SK-N-MC (cell line): ENCODE measurements around the gene EMX2.

Experiments used
- EZH2 ChIP-seq: fragments of 200-600 bp; sonication (generic); IDR thresholded peaks from one replicate; pipeline ENCODE4 v1.6.1; 2017; ENCODE audit warnings: antibody characterized with exemption
- FOXP2 ChIP-seq: optimal IDR thresholded peaks from 2 replicates; pipeline ENCODE3; 2011; ENCODE audit warnings: mild to moderate bottlenecking, moderate library complexity; ENCODE audit not compliant: insufficient read depth; ENCODE audit errors: extremely low read length, control extremely low read depth
- POLR2AphosphoS5 ChIP-seq: IDR thresholded peaks from 2 replicates; pipeline ENCODE4 v1.6.1; 2012; ENCODE audit warnings: mild to moderate bottlenecking, low read depth, low read length, borderline replicate concordance

DNA sequence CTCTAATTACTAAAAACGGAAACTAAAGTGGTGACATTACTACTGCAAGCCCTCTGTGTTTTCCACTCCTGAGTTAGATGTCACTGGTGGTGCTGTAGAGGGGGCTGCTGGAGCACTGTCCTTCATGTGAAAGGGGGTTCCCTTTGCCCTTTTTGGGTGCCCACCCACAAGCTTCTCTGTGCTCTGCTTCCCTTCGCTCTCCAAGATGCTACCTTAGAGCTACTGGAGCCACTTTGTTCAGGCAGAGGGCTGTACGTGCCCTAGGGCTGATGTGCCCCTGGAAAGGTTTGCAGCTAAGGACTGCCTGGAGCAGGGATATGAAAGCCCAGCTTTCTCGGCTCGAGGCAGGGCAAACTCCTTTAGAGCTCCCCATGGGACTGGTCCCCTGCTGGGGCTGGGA lies 28.3 kb downstream of the EMX2 start:
- TF ChIP-seq EZH2 (no peak), POLR2AphosphoS5 (no peak), FOXP2 (no peak)
